SU-DHL-6 (cell line): Measurements from ENCODE around the gene LRRTM2.

Experiments
- H2AFZ ChIP-seq: fragments of 200-600 bp; sonication (generic); 2 replicates; pipeline ENCODE4 v1.6.1; 2014; ENCODE audit warnings: low read depth, mild to moderate bottlenecking, moderate library complexity, mixed read lengths, antibody characterized with exemption, low read length; ENCODE audit not compliant: severe bottlenecking
- H3F3A ChIP-seq: fragments of 200-600 bp; shearing (Covaris generic); 2 replicates; pipeline ENCODE4 v1.6.0; 2016; ENCODE audit warnings: antibody characterized with exemption, mild to moderate bottlenecking; ENCODE audit not compliant: insufficient read depth
- H3K27ac ChIP-seq: fragments of 200-600 bp; sonication (generic); 2 replicates; pipeline ENCODE4 v1.5.1; 2016; ENCODE audit warnings: low read depth, mild to moderate bottlenecking, low read length, moderate library complexity, mixed read lengths
- H3K27me3 ChIP-seq: fragments of 200-600 bp; sonication (generic), shearing (Covaris generic); 2 replicates; pipeline ENCODE4 v1.6.0; 2014; ENCODE audit warnings: mild to moderate bottlenecking, low read length
- H3K36me3 ChIP-seq: fragments of 200-600 bp; sonication (generic); 2 replicates; pipeline ENCODE4 v1.6.1; 2014; ENCODE audit warnings: mild to moderate bottlenecking, low read length, mixed read lengths
- H3K4me2 ChIP-seq: fragments of 300-600, 200-600 bp; shearing (Covaris generic), sonication (generic); 2 replicates; pipeline ENCODE4 v1.6.0; 2014; ENCODE audit warnings: low read length, low read depth, mild to moderate bottlenecking; ENCODE audit not compliant: poor library complexity, severe bottlenecking
- H3K4me3 ChIP-seq: fragments of 200-600 bp; sonication (generic); 2 replicates; pipeline ENCODE4 v1.5.1; 2014; ENCODE audit warnings: antibody characterized with exemption, low read length, mild to moderate bottlenecking, mixed read lengths; ENCODE audit not compliant: insufficient read depth, poor library complexity, severe bottlenecking
- H3K79me2 ChIP-seq: fragments of 200-600 bp; sonication (generic); 2 replicates; pipeline ENCODE4 v1.6.1; 2014; ENCODE audit warnings: mild to moderate bottlenecking, low read length, moderate library complexity; ENCODE audit not compliant: insufficient read depth
- H3K9ac ChIP-seq: fragments of 200-600 bp; sonication (generic); 2 replicates; pipeline ENCODE4 v1.7.0; 2014; ENCODE audit warnings: mild to moderate bottlenecking, low read length
- H3K9me2 ChIP-seq: fragments of 200-600 bp; sonication (generic); replicated peaks from 2 replicates; pipeline ENCODE4 v1.6.1; 2014; ENCODE audit warnings: low read length; ENCODE audit not compliant: insufficient read depth
- H3K9me3 ChIP-seq: fragments of 200-600 bp; sonication (generic); 2 replicates; pipeline ENCODE4 v1.6.1; 2014; ENCODE audit warnings: low read length, mixed read lengths; ENCODE audit not compliant: insufficient read depth
- H4K20me1 ChIP-seq: fragments of 200-600 bp; sonication (generic); 2 replicates; pipeline ENCODE4 v1.6.1; 2014; ENCODE audit warnings: low read depth, mild to moderate bottlenecking, antibody characterized with exemption, low read length, moderate library complexity, mixed read lengths
- EZH2phosphoT487 ChIP-seq: fragments of 200-600 bp; sonication (generic), shearing (Covaris generic); conservative IDR thresholded peaks from 2 replicates; pipeline ENCODE4 v1.6.1; 2018; ENCODE audit warnings: mild to moderate bottlenecking, antibody characterized with exemption, low read length, moderate library complexity, mixed read lengths
- TF ChIP-seq, protein P1 (sequence below): fragments of 200-600 bp; sonication (generic); IDR thresholded peaks from one replicate; pipeline ENCODE4 v1.5.1; 2017; ENCODE audit warnings: antibody characterized with exemption, mild to moderate bottlenecking, low read length, moderate library complexity; ENCODE audit not compliant: insufficient read depth, poor library complexity, severe bottlenecking

Gene LRRTM2

DNA sequence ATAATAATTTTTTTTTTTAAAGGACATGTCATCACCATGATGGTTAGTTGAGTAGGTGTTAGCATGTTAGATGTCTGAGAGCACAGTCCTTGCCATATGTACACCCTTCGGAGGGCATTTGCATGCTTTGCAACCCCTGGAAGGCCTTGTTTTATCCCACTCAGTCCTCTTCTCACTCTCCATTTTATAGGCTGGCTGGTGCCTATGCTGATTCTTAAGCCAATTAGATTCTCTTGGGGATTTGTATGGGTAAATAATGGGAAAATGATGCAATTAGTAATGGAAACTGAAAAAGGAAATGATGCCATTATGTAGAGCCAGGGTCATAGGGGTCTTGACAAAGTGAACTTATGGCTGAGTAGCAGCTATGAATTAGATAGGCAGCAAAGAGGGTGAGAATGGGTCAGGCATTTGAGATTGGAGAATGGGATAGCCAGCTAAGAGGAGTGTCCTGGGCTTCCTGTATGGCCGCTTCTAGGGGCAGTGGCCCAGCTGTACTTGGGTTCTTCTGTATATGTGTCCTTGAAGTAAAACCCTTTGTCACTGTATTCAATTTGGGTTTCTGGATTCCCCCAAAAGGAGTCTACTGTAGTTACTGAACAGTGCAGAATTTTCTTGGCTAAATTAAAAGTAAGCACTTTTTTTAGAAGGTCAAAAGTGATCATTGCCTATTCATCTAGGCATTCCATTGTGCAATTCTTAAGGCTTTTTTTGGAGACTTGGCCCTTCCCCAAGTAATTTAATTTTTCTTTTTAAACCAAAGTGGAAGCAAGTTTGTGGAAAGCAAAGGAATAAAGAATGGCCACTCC, 31.6 kb downstream of the LRRTM2 start:
- Histone ChIP-seq H3K4me3 (no peak overlapping the region), H3K27ac (no peak overlapping the region), H3K9me3 (no peaks in the 10 kb centered on the region), H3K27me3 (no peaks in the 10 kb centered on the region), H2AFZ (no peak overlapping the region), H3K79me2 (no peaks in the 10 kb centered on the region), H4K20me1 (no peaks in the 10 kb centered on the region), H3K9ac (no peak overlapping the region), H3K4me2 (no peak overlapping the region), H3F3A (no peaks in the 10 kb centered on the region), H3K36me3 (no peaks in the 10 kb centered on the region), H3K9me2 (no peaks in the 10 kb centered on the region; the same call in 1 of the 2 replicates)
- TF ChIP-seq, protein P1, sequence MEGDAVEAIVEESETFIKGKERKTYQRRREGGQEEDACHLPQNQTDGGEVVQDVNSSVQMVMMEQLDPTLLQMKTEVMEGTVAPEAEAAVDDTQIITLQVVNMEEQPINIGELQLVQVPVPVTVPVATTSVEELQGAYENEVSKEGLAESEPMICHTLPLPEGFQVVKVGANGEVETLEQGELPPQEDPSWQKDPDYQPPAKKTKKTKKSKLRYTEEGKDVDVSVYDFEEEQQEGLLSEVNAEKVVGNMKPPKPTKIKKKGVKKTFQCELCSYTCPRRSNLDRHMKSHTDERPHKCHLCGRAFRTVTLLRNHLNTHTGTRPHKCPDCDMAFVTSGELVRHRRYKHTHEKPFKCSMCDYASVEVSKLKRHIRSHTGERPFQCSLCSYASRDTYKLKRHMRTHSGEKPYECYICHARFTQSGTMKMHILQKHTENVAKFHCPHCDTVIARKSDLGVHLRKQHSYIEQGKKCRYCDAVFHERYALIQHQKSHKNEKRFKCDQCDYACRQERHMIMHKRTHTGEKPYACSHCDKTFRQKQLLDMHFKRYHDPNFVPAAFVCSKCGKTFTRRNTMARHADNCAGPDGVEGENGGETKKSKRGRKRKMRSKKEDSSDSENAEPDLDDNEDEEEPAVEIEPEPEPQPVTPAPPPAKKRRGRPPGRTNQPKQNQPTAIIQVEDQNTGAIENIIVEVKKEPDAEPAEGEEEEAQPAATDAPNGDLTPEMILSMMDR = no peak
- TF ChIP-seq EZH2phosphoT487 = no peak

DNA sequence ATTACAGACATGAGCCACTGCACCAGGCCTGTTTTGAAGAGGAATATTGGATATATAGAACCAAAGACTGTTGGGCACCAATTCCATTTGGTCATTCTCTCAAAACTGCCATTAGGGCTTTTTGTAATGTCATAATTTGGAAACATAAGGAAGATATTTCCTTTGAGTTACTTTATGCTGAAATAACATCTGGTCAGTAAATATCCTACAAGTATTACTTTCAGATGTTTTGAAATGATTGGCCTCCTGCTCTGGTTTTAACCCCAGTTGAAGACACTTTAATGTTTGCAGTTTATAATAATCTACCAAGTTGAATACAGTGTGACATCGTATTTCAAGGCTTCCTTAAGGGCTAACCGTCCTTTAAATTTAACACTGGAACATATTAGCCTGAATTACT, 33.6 kb downstream of the LRRTM2 start:
- no peaks in the 10 kb centered on the region for H4K20me1 ChIP-seq
- H3K4me2 ChIP-seq = no peak overlapping the region
- H3K27ac ChIP-seq = no peak overlapping the region
- no peaks in the 10 kb centered on the region for H3K9me3 ChIP-seq
- no peaks in the 10 kb centered on the region for H3K79me2 ChIP-seq
- H3K9ac ChIP-seq = no peak overlapping the region
- no peaks in the 10 kb centered on the region for H3F3A ChIP-seq
- no peaks in the 10 kb centered on the region; the same call in 1 of the 2 replicates for H3K9me2 ChIP-seq
- no peaks in the 10 kb centered on the region for H3K36me3 ChIP-seq
- H3K4me3 ChIP-seq = no peak overlapping the region
- no peak overlapping the region for H2AFZ ChIP-seq
- TF ChIP-seq, protein P1 = no peak
- TF ChIP-seq EZH2phosphoT487 = no peak
- H3K27me3 ChIP-seq = no peaks in the 10 kb centered on the region

DNA sequence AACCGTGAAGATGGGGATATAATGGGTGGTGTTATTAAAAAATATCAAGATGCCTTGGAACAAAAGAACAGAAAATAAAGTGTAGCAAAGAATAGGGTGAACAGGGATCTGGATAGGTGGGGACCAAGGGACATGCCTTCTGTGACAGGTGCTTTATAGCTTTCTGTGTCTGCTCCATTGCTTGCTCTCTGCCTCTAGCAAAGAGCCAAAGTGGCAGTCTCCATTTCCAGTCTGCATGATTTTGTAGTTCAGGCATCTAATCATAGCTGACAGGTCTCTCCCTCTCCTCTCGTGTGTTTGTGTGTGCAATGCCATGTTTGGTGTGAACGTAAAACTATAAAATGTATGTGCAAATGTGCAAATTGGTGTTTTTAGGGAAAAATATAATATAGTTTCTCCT, 35.0 kb downstream of the LRRTM2 start:
- Histone ChIP-seq H3K79me2 (no peaks in the 10 kb centered on the region), H4K20me1 (no peaks in the 10 kb centered on the region), H3K9me2 (no peaks in the 10 kb centered on the region; the same call in 1 of the 2 replicates), H3F3A (no peaks in the 10 kb centered on the region), H3K36me3 (no peaks in the 10 kb centered on the region), H3K27me3 (no peaks in the 10 kb centered on the region), H3K9ac (no peak overlapping the region), H3K4me2 (no peak overlapping the region), H3K27ac (no peak overlapping the region), H3K9me3 (no peaks in the 10 kb centered on the region), H2AFZ (no peak overlapping the region), H3K4me3 (no peak overlapping the region)
- no peak for TF ChIP-seq EZH2phosphoT487
- TF ChIP-seq, protein P1 = no peak
